ENCODE results near the gene POP5. TPM values are rescaled to one million over a fixed set of nuclear protein-coding genes. Genes with fewer than 3 reads are reported as not detected.

The POP5 gene
- total RNA-seq, 1 experiment from 2014 or later, result 43.7 TPM

GRCh38 chr12:120528861-120529525 lies 52.2 kb downstream of the POP5 start, which contains the start of gene COQ5:
TSS of gene COQ5 (minus strand) at chr12:120529158. CDS start at chr12:120529141, 17 bp downstream.
- intact Hi-C loops (cut with micrococcal nuclease; ENCODE audit: unreplicated experiment) (no loop called here), in situ Hi-C loops (cut with HindIII; ENCODE audit: low pct_unique_long_range_greater_than_20kb, low sequenced_read_pairs) (no loop called here)
- H3K4me3 ChIP-seq (ENCODE audit: low read depth in 2 of 2, low read length in 2 of 2), result peak within 1 kb of the TSS; percentile 63 to 77
- H3K27me3 ChIP-seq (ENCODE audit: control insufficient read depth, insufficient read depth, low read length), result no peaks in the 10 kb centered on the region
- DNase-seq (ENCODE audit: low read depth, low spot score) (no peak), ATAC-seq (peak; percentile 91)
- no peaks in the 10 kb centered on the region for H3K36me3 ChIP-seq (ENCODE audit: control insufficient read depth, insufficient read depth, low read length)
- peak within 1 kb of the TSS; percentile 96 for H3K27ac ChIP-seq (ENCODE audit: low read length)
- peak; percentile 90 for TF ChIP-seq POLR2AphosphoS5 (IDR thresholded peaks at IDR 0.05; ENCODE audit: low read depth, low read length)
- no peak for TF ChIP-seq TCF7L2 (IDR thresholded peaks at IDR 0.05; ENCODE audit: low read depth, low read length)
- peak; percentile 87; the same call in 1 of the 2 replicates for TF ChIP-seq SIN3A (IDR thresholded peaks at IDR 0.05; ENCODE audit: borderline replicate concordance, insufficient read depth, low read depth, low read length)
- TF ChIP-seq REST (IDR thresholded peaks at IDR 0.05; ENCODE audit: insufficient read depth in 1 of 2, low read depth in 2 of 2, low read length in 1 of 2), result no peak
- TF ChIP-seq CTCF (IDR thresholded peaks at IDR 0.05), result no peak
- POLR2A ChIA-PET, result interaction anchor here (0.6 to 1.2 kb wide), 4 partner anchors 34 to 362 kb away, joined by 4 to 19 read pairs (median 6); no protein-coding TSS in a partner anchor
- H3K4me1 ChIP-seq (ENCODE audit: control insufficient read depth, insufficient read depth, low read length), result peaks cover 8% of the 10 kb centered on the region
- BruUV-seq (replicated peaks), result no TSS peak
- CTCF ChIA-PET, result no interaction called here
- no peaks in the 10 kb centered on the region for H3K9me3 ChIP-seq (ENCODE audit: control insufficient read depth, insufficient read depth, low read depth, low read length)

Other genes starting within 250 kb of the POP5 start
- gene MSI1, start 212.2 kb downstream of the POP5 start, total RNA-seq (2021; ENCODE audit: unreplicated experiment), result 4.1 TPM
- gene COX6A1, start 143.3 kb downstream of the POP5 start, total RNA-seq (2021; ENCODE audit: unreplicated experiment), result 557 TPM
- 23.9 TPM for gene TRIAP1, start 135.0 kb downstream of the POP5 start, total RNA-seq (2021; ENCODE audit: unreplicated experiment)
- 34.7 TPM for gene GATC, start 135.0 kb downstream of the POP5 start, total RNA-seq (2021; ENCODE audit: unreplicated experiment)
- 269 TPM for gene SRSF9, start 111.7 kb downstream of the POP5 start, total RNA-seq (2021; ENCODE audit: unreplicated experiment)
- gene DYNLL1, start 85.3 kb downstream of the POP5 start, total RNA-seq (2021; ENCODE audit: unreplicated experiment), result 482 TPM
- gene COQ5, start 52.2 kb downstream of the POP5 start, total RNA-seq (2021; ENCODE audit: unreplicated experiment), result 42.9 TPM
- gene RNF10, start 47.0 kb downstream of the POP5 start, total RNA-seq (2021; ENCODE audit: unreplicated experiment), result 177 TPM
- gene CABP1, start 59.2 kb upstream of the POP5 start, total RNA-seq (2021; ENCODE audit: unreplicated experiment), result not detected
- gene MLEC, start 105.7 kb upstream of the POP5 start, total RNA-seq (2021; ENCODE audit: unreplicated experiment), result 171 TPM
- gene UNC119B, start 129.1 kb upstream of the POP5 start, total RNA-seq (2021; ENCODE audit: unreplicated experiment), result 26.0 TPM
- gene ACADS, start 144.4 kb upstream of the POP5 start, total RNA-seq (2021; ENCODE audit: unreplicated experiment), result 15.9 TPM